Esophagus muscularis mucosa (tissue), 4 donors: ENCODE results near the gene CIITA.

ENCODE experiments used
- CTCF ChIP-seq, 3 experiments: fragments of 200-600 bp in 2 of 3; fragments of 450-650 bp in 1 of 3; sonication (generic) in 2 of 3; IDR thresholded peaks; one replicate each; pipeline ENCODE4 v1.5.1; 2017 to 2019; ENCODE audit warnings: antibody characterized with exemption in 3 of 3, mild to moderate bottlenecking in 2 of 3, moderate library complexity in 1 of 3
- EP300 ChIP-seq: sonication (generic); formaldehyde crosslinking; IDR thresholded peaks from one replicate; pipeline ENCODE4 v1.6.1; 2017; ENCODE audit warnings: antibody characterized with exemption
- POLR2A ChIP-seq: fragments of 450-650 bp; IDR thresholded peaks from one replicate; pipeline ENCODE4 v1.6.1; 2017; ENCODE audit warnings: antibody characterized with exemption, moderate library complexity, mild to moderate bottlenecking, low read depth
- POLR2AphosphoS5 ChIP-seq, 2 donors: sonication (generic); formaldehyde crosslinking; IDR thresholded peaks; one replicate each; pipeline ENCODE4 v1.6.1; 2017; ENCODE audit warnings: antibody characterized with exemption in 2 of 2

- TF ChIP-seq CTCF (IDR thresholded peaks at IDR 0.05), result no peak
- no peak for TF ChIP-seq POLR2A
- TF ChIP-seq EP300, result no peak
- TF ChIP-seq POLR2AphosphoS5 (IDR thresholded peaks at IDR 0.05), result no peak
These were observed 69.3 kb downstream of the CIITA start for GRCh38 chr16:10946308-10946707.
